HG03354 (cell line): ENCODE data around the gene CDH18.

ENCODE experiments used
- ATAC-seq: cut with Tn5 transposase; IDR thresholded peaks from one replicate; pipeline ENCODE4 v1.9.1; 2021; ENCODE audit warnings: mild to moderate bottlenecking; ENCODE audit not compliant: unreplicated experiment, poor library complexity, severe bottlenecking

CDH18 gene

GRCh38 chr5:19626211-19626610 lies 361.8 kb downstream of the CDH18 start:
- ATAC-seq, result no peak

- ATAC-seq, result no peak
Observed at GRCh38 chr5:19625562-19625961, 362.4 kb downstream of the CDH18 start.

- ATAC-seq, result no peak
Observed at GRCh38 chr5:19619571-19619970, 368.4 kb downstream of the CDH18 start.

- no peak for ATAC-seq
Observed at GRCh38 chr5:19616701-19617215, 371.2 kb downstream of the CDH18 start.

- no peak for ATAC-seq
Observed at GRCh38 chr5:19615661-19616060, 372.3 kb downstream of the CDH18 start.

GRCh38 chr5:19615071-19615470 lies 372.9 kb downstream of the CDH18 start:
- ATAC-seq, result no peak

GRCh38 chr5:19608444-19609002 lies 379.5 kb downstream of the CDH18 start:
- ATAC-seq, result no peak

- no peak for ATAC-seq
Observed at GRCh38 chr5:19605846-19606407, 382.1 kb downstream of the CDH18 start.

GRCh38 chr5:19584131-19584530 lies 403.9 kb downstream of the CDH18 start:
- no peak for ATAC-seq

- ATAC-seq, result no peak
Observed at GRCh38 chr5:19577882-19578281, 410.1 kb downstream of the CDH18 start.

- no peak for ATAC-seq
Observed at GRCh38 chr5:19568004-19568403, 420.0 kb downstream of the CDH18 start.

- ATAC-seq, result no peak
Observed at GRCh38 chr5:19565466-19565865, 422.5 kb downstream of the CDH18 start.

- no peak for ATAC-seq
Observed at GRCh38 chr5:19564036-19564435, 424.0 kb downstream of the CDH18 start.

- ATAC-seq, result no peak
Observed at GRCh38 chr5:19555876-19556275, 432.1 kb downstream of the CDH18 start.

- no peak for ATAC-seq
Observed at GRCh38 chr5:19555436-19555835, 432.6 kb downstream of the CDH18 start.

- no peak for ATAC-seq
Observed at GRCh38 chr5:19554524-19554923, 433.5 kb downstream of the CDH18 start.

- no peak for ATAC-seq
Observed at GRCh38 chr5:19547640-19548039, 440.4 kb downstream of the CDH18 start.

GRCh38 chr5:19546521-19546920 lies 441.5 kb downstream of the CDH18 start:
- ATAC-seq, result no peak

GRCh38 chr5:19538607-19539006 lies 449.4 kb downstream of the CDH18 start:
- no peak for ATAC-seq

GRCh38 chr5:19536387-19536786 lies 451.6 kb downstream of the CDH18 start:
- ATAC-seq, result no peak

GRCh38 chr5:19534751-19535150 lies 453.2 kb downstream of the CDH18 start:
- no peak for ATAC-seq

GRCh38 chr5:19532936-19533335 lies 455.1 kb downstream of the CDH18 start:
- ATAC-seq, result no peak
